Gastrocnemius medialis (tissue), 4 donors: Measurements from ENCODE around the gene FNDC5. TPM values are rescaled to one million over a fixed set of nuclear protein-coding genes. Genes with fewer than 3 reads are reported as not detected.

Source experiments
- ATAC-seq, 2 donors: fragments of 150-250 bp; one replicate each; pipeline ENCODE4 v1.9.1; 2016
- DNase-seq, 2 donors: peaks; one replicate each; pipeline ENCODE4 v3.0.0-alpha.2; 2019
- H3K27ac ChIP-seq, 4 donors: fragments of 200-600 bp; sonication (generic); 1 replicate in 1 of 4; 2 replicates in 3 of 4; pipeline ENCODE4 v1.5.1; 2016 to 2018; ENCODE audit warnings: mild to moderate bottlenecking in 2 of 4, moderate library complexity in 1 of 4
- H3K27me3 ChIP-seq, 3 donors: fragments of 200-600 bp; sonication (generic) in 2 of 3; 1 replicate in 1 of 3; 2 replicates in 2 of 3; pipeline versions ENCODE4 v1.5.1 to v1.6.0; 2016 to 2019; ENCODE audit warnings: mild to moderate bottlenecking in 1 of 3, moderate library complexity in 1 of 3
- H3K36me3 ChIP-seq, 2 donors: fragments of 200-600 bp; sonication (generic) in 1 of 2; one replicate each; pipeline ENCODE4 v1.5.1; 2017 to 2018
- H3K4me1 ChIP-seq, 2 donors: fragments of 200-600 bp; sonication (generic) in 1 of 2; one replicate each; pipeline ENCODE4 v1.5.1; 2016 to 2017; ENCODE audit warnings: mild to moderate bottlenecking in 2 of 2
- H3K4me3 ChIP-seq, 4 donors: fragments of 200-600 bp; sonication (generic) in 3 of 4; 1 replicate in 1 of 4; 2 replicates in 3 of 4; pipeline ENCODE4 v1.5.1; 2016 to 2019; ENCODE audit warnings: mild to moderate bottlenecking in 2 of 4
- H3K9me3 ChIP-seq, 3 donors: fragments of 200-600 bp; sonication (generic) in 2 of 3; 1 replicate in 1 of 3; 2 replicates in 2 of 3; pipeline ENCODE4 v1.5.1; 2016 to 2019
- POLR2A ChIP-seq, 2 donors: fragments of 450-650 bp; IDR thresholded peaks; one replicate each; pipeline ENCODE4 v1.6.1; 2017; ENCODE audit warnings: antibody characterized with exemption in 2 of 2, mild to moderate bottlenecking in 2 of 2, moderate library complexity in 2 of 2
- in situ Hi-C, 4 donors: fragments of 200-750 bp; cut with MboI; loops; one replicate each; pipeline versions ENCODE4 v1.15.0 to v1.8.0; 2017; ENCODE audit warnings: low sequenced_read_pairs in 4 of 4
- intact Hi-C: fragments of 100-400 bp; cut with DNase I; formaldehyde crosslinking; loops from one replicate; pipeline ENCODE4 v1.15.1; 2023; ENCODE audit warnings: low total_unique reads
- total RNA-seq, 4 donors: library from RNA; depleted of rRNA; stranded (reverse); fragments of >200 nt; gene quantifications; one replicate each; pipeline versions ENCODE4 v1.1.0 to v1.2.3, GENCODE V29; 2016
- TF ChIP-seq, protein P1 (sequence below), 5 experiments: fragments of 450-650 bp in 3 of 5; fragments of 200-600 bp in 2 of 5; sonication (generic) in 2 of 5; IDR thresholded peaks in 4 of 5; conservative IDR thresholded peaks in 1 of 5; 1 replicate in 4 of 5; 2 replicates in 1 of 5; pipeline ENCODE4 v1.5.1; 2016 to 2019; ENCODE audit warnings: antibody characterized with exemption in 5 of 5, mild to moderate bottlenecking in 3 of 5, moderate library complexity in 3 of 5

FNDC5 gene
- total RNA-seq, 4 donors from 2014 or later: 39.6 to 274 (median 114) TPM

DNA sequence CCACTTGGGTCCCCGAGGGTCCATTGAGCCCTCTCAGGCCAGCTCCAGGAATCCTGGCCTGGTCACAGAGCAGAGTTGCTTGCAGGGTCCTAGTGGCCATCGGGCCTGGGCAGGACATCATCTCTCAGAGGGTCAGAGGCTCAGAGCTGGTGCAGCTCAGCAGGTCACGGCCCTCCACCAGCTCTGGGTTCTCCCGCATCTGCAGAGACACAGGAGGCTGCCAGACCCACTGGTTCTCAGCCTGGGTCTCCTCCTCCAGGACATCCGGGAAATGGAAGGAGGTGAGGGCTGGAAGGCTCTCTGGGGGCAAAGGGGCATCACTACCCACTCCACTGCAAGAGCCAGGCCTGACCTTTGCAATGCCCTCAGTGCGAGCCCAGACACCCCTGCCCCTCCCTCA lies 24.0 kb upstream of the FNDC5 start:
- Histone ChIP-seq H3K36me3 (no peaks in the 10 kb centered on the region), H3K27me3 (peaks cover 23 to 30% (median 29%) of the 10 kb centered on the region in 3 donors), H3K4me1 (peaks cover 6 to 9% of the 10 kb centered on the region in 2 donors), H3K9me3 (no peaks in the 10 kb centered on the region), H3K27ac (no peak overlapping the region), H3K4me3 (no peak overlapping the region)
- ATAC-seq (no peak), DNase-seq (no peak)
- TF ChIP-seq POLR2A (IDR thresholded peaks at IDR 0.05): no peak
- TF ChIP-seq, protein P1, sequence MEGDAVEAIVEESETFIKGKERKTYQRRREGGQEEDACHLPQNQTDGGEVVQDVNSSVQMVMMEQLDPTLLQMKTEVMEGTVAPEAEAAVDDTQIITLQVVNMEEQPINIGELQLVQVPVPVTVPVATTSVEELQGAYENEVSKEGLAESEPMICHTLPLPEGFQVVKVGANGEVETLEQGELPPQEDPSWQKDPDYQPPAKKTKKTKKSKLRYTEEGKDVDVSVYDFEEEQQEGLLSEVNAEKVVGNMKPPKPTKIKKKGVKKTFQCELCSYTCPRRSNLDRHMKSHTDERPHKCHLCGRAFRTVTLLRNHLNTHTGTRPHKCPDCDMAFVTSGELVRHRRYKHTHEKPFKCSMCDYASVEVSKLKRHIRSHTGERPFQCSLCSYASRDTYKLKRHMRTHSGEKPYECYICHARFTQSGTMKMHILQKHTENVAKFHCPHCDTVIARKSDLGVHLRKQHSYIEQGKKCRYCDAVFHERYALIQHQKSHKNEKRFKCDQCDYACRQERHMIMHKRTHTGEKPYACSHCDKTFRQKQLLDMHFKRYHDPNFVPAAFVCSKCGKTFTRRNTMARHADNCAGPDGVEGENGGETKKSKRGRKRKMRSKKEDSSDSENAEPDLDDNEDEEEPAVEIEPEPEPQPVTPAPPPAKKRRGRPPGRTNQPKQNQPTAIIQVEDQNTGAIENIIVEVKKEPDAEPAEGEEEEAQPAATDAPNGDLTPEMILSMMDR (IDR thresholded peaks at IDR 0.05 in 4 of 5, conservative IDR thresholded peaks at IDR 0.05 in 1 of 5): no peak
- in situ Hi-C loops (no loop called here), intact Hi-C loops (no loop called here)

DNA sequence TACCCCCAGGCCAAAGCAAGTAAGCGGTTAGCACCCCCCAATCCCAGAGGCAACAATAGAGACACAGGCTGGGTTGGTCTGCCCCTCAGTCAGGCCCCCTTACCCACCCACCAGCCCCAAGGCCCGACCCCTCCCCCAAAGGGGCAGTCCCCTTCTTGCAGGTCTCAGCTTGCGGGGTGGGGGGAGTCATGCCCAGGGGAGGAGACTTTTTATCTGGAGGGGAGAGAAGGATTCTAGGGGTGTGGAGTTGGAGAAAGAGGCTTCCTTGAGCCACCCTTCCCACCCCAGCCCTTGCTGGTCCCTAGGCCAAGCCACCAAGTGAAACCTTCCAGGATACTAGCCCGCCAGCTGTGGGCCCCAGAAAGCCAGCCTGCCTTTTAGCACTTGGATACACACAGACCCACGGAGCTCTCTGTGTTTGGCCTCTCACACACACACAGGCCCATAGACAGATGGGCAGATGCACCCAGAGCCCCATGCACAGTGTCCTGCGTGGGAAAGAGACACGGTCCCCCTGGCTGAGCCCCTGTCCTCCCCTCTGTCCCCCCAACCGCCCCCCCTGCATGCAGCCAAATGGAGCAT lies 23.4 kb upstream of the FNDC5 start:
- Histone ChIP-seq H3K27ac (no peak overlapping the region), H3K27me3 (peaks cover 23 to 30% (median 29%) of the 10 kb centered on the region in 3 donors), H3K9me3 (no peaks in the 10 kb centered on the region), H3K4me3 (peak overlapping the region in 1 of 4 donors; percentile 44), H3K36me3 (no peaks in the 10 kb centered on the region), H3K4me1 (peaks cover 6 to 9% of the 10 kb centered on the region in 2 donors)
- DNase-seq (no peak), ATAC-seq (no peak)
- intact Hi-C loops: no loop called here
- in situ Hi-C loops: no loop called here
- no peak for TF ChIP-seq POLR2A (IDR thresholded peaks at IDR 0.05)
- TF ChIP-seq, protein P1 (IDR thresholded peaks at IDR 0.05 in 4 of 5, conservative IDR thresholded peaks at IDR 0.05 in 1 of 5): no peak

DNA sequence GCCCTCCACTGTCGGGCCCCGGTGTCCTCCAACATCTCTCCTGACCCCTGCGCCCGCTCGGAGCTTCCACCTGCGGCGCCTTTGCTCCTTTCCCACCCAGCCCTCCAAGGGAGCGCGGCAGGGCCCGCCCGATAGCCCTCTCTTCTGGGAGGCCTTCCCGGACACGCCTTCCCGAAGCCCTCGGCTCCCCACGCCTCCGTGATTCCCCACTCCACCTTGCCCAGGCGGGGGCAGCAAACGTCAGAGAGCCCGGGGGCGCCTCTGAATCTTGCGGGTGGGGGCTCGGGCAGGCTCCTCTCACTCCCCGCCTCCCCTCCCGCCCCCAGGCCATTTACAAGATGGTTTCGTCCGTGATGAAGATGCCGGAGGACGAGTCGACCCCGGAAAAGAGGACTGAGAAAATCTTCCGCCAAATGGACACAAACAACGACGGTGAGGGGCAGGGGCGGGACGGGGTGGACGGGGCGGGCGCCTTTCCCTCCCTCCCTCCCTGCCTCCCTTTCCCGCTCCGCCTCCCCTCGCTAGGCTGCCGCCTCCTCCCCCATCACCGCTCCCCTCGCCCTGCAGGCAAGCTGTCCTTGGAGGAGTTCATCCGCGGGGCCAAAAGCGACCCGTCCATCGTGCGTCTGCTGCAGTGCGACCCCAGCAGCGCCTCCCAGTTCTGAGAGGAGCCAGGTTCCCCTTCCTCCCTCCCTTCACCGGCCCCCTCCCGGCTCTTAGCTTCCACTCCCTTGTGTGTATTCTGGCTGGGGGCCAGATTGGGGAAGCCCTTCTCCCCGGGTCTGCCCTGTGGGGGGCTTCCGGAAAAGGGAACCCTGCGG lies 22.7 kb upstream of the FNDC5 start:
- H3K36me3 ChIP-seq: no peaks in the 10 kb centered on the region
- peaks cover 6 to 9% of the 10 kb centered on the region in 2 donors for H3K4me1 ChIP-seq
- DNase-seq: no peak
- H3K4me3 ChIP-seq: peak overlapping the region; percentile 34 to 53 (median 45)
- H3K27me3 ChIP-seq: peaks cover 25 to 30% (median 29%) of the 10 kb centered on the region in 3 donors
- TF ChIP-seq, protein P1 (IDR thresholded peaks at IDR 0.05 in 4 of 5, conservative IDR thresholded peaks at IDR 0.05 in 1 of 5): no peak
- no peak for TF ChIP-seq POLR2A (IDR thresholded peaks at IDR 0.05)
- H3K27ac ChIP-seq: no peak overlapping the region
- intact Hi-C loops (no loop called here), in situ Hi-C loops (no loop called here)
- H3K9me3 ChIP-seq: no peaks in the 10 kb centered on the region
- ATAC-seq: no peak

DNA sequence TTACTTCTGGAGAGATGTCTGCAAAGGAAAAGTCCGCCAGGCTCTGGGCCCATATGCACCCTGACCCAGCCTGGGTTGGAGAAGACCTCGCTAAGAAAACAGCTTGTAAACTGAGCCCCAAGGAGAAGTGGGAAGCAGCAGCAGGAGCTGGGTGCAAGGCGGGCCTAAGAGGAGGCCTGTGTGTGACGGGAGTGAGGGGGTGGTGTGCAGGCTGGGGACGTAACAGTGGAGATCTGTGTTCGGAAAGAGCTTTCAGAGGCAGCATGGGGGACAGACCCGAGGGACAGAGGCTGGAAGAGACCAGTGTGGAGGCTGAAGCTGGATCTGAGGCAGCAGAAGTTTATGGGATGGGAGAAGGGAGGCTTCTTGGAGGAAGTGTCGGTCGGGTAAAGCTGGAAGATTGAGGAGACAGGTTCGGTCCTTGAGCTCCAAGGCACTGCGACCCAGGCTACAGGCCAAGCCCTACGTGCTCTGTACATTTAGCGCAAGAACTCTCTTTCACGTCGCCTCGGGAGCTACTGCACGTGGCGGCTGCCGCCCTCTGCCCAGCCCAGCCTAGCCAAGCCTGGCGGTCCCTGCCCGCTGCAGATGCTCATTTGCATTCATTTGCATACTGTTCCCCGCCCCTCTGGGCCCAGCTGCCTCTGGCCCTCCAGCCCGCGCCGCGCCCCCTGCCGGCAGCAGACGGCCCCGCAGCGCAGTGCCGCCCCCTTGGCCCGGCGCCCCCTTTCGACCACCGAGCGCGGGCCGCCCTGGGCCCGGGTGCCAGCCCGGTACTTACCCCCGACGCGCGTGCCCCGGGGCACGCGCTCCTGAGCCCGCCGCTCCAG lies 21.9 kb upstream of the FNDC5 start:
- ATAC-seq: no peak
- Histone ChIP-seq H3K27me3 (peaks cover 29 to 36% (median 32%) of the 10 kb centered on the region in 3 donors), H3K36me3 (no peaks in the 10 kb centered on the region), H3K4me1 (peaks cover 6 to 9% of the 10 kb centered on the region in 2 donors), H3K4me3 (peak overlapping the region; percentile 34 to 53 (median 45)), H3K27ac (no peak overlapping the region), H3K9me3 (no peaks in the 10 kb centered on the region)
- no peak for TF ChIP-seq POLR2A (IDR thresholded peaks at IDR 0.05)
- TF ChIP-seq, protein P1 (IDR thresholded peaks at IDR 0.05 in 4 of 5, conservative IDR thresholded peaks at IDR 0.05 in 1 of 5): peak in 4 of 5 experiments; percentile 7 to 55 (median 24)
- in situ Hi-C loops (no loop called here), intact Hi-C loops (no loop called here)
- no peak for DNase-seq
